OCI-LY7 (cell line): ENCODE measurements around the gene KHK. TPM values are rescaled to one million over a fixed set of nuclear protein-coding genes. Genes with fewer than 3 reads are reported as not detected.

Experiments used
- BruUV-seq: library from RNA; stranded (reverse); fragments of 400-500 nt; replicated peaks from 2 replicates; lab custom pipeline; 2021; lab: Mats Ljungman, UMichigan
- CTCF ChIA-PET: fragments of 300-600 bp; sonication (Branson Sonifier 250); formaldehyde crosslinking; loops from one replicate; lab custom pipeline; 2022; ENCODE audit warnings: antibody characterized with exemption; ENCODE audit not compliant: unreplicated experiment; lab: Charles Lee
- POLR2A ChIA-PET: fragments of 300-600 bp; sonication (Branson Sonifier 250); formaldehyde crosslinking; loops from one replicate; lab custom pipeline; 2022; ENCODE audit warnings: antibody characterized with exemption; lab: Charles Lee
- DNase-seq: peaks from one replicate; pipeline ENCODE4 v3.0.0-alpha.2; 2015; ENCODE audit warnings: low spot score
- H2AFZ ChIP-seq: fragments of 200-600 bp; sonication (generic), shearing (Covaris generic); 2 replicates; pipeline ENCODE4 v1.6.1; 2014; ENCODE audit warnings: mild to moderate bottlenecking, antibody characterized with exemption, low read length, moderate library complexity
- H3K27ac ChIP-seq: fragments of 200-600 bp; sonication (generic); 2 replicates; pipeline ENCODE4 v1.5.1; 2014; ENCODE audit warnings: mixed run types, low read depth, mild to moderate bottlenecking, moderate library complexity, low read length, inconsistent platforms; ENCODE audit not compliant: poor library complexity, severe bottlenecking
- H3K36me3 ChIP-seq: fragments of 200-600 bp; sonication (generic); 2 replicates; pipeline ENCODE4 v1.6.1; 2014; ENCODE audit warnings: mild to moderate bottlenecking, antibody characterized with exemption, low read length, moderate library complexity, mixed read lengths; ENCODE audit not compliant: insufficient read depth
- H3K4me1 ChIP-seq: fragments of 200-600 bp; sonication (generic); 2 replicates; pipeline ENCODE4 v1.5.1; 2014; ENCODE audit warnings: mild to moderate bottlenecking, low read length; ENCODE audit not compliant: insufficient read depth, poor library complexity, severe bottlenecking
- H3K4me2 ChIP-seq: fragments of 200-600 bp; sonication (generic); 2 replicates; pipeline ENCODE4 v1.6.1; 2014; ENCODE audit warnings: mild to moderate bottlenecking, low read length
- H3K4me3 ChIP-seq: fragments of 200-600 bp; sonication (generic); 2 replicates; pipeline ENCODE4 v1.5.1; 2014; ENCODE audit warnings: mild to moderate bottlenecking, low read depth, low read length; ENCODE audit not compliant: poor library complexity, severe bottlenecking
- H3K79me2 ChIP-seq: fragments of 200-600 bp; sonication (generic); 2 replicates; pipeline ENCODE4 v1.6.1; 2016; ENCODE audit warnings: low read depth, mild to moderate bottlenecking, low read length, moderate library complexity, mixed read lengths; ENCODE audit not compliant: insufficient read depth
- H3K9me2 ChIP-seq: fragments of 200-600 bp; sonication (generic); 2 replicates; pipeline ENCODE4 v1.6.1; 2016; ENCODE audit warnings: mild to moderate bottlenecking, low read length, mixed read lengths; ENCODE audit not compliant: insufficient read depth
- H3K9me3 ChIP-seq: fragments of 200-600 bp; sonication (generic); 2 replicates; pipeline ENCODE4 v1.6.1; 2014; ENCODE audit warnings: mild to moderate bottlenecking, mixed run types, low read length, mixed read lengths
- H4K20me1 ChIP-seq: fragments of 200-600 bp; sonication (generic); 2 replicates; pipeline ENCODE4 v1.6.1; 2014; ENCODE audit warnings: mild to moderate bottlenecking, antibody characterized with exemption, low read length, moderate library complexity, mixed read lengths; ENCODE audit not compliant: insufficient read depth
- CTCF ChIP-seq: fragments of 200-600 bp; sonication (generic); conservative IDR thresholded peaks from 2 replicates; pipeline ENCODE4 v1.5.1; 2014; ENCODE audit warnings: mild to moderate bottlenecking, antibody characterized with exemption, low read length, moderate library complexity, mixed read lengths
- EZH2phosphoT487 ChIP-seq: fragments of 200-600 bp; sonication (generic); IDR thresholded peaks from 2 replicates; pipeline ENCODE4 v1.6.1; 2018; ENCODE audit warnings: low read depth, borderline replicate concordance, mild to moderate bottlenecking, mixed run types, antibody characterized with exemption, low read length, moderate library complexity, mixed read lengths
- intact Hi-C: fragments of 100-400 bp; cut with micrococcal nuclease; formaldehyde crosslinking; loops from one replicate; pipeline ENCODE4 v1.10.0; 2022; ENCODE audit not compliant: unreplicated experiment
- total RNA-seq, 2 experiments: library from RNA; depleted of rRNA in 1 of 2; stranded (reverse); fragments of >200 nt in 1 of 2; shearing (Covaris generic) in 1 of 2; gene quantifications; 2 replicates each; pipeline ENCODE4 v1.2.3, GENCODE V29; 2014 to 2022

The KHK gene
- total RNA-seq, 2 experiments from 2014 or later, result 9.7 to 17.9 TPM

- POLR2A ChIA-PET, result interaction anchor here (0.7 to 2.2 kb wide), 8 partner anchors 9 to 788 kb away, joined by 3 to 11 read pairs (median 4); no protein-coding TSS in a partner anchor
- H3K4me1 ChIP-seq, result peaks cover 20% of the 10 kb centered on the region
- H3K27ac ChIP-seq, result peak overlapping the region; percentile 36
- intact Hi-C loops, result loop anchor here (1.0 to 5.0 kb wide), 4 partner anchors 30 to 77 kb away; partner anchors contain the start of genes ATRAID and SLC5A6
- H3K4me3 ChIP-seq, result peak overlapping the region; percentile 96
- no peak for DNase-seq
- peaks cover 20% of the 10 kb centered on the region for H3K79me2 ChIP-seq
- peak overlapping the region; percentile 61 for H3K4me2 ChIP-seq
- CTCF ChIA-PET, result no interaction called here
- H3K36me3 ChIP-seq, result peaks cover 36% of the 10 kb centered on the region
- no peaks in the 10 kb centered on the region for H3K9me2 ChIP-seq
- no TSS peak for BruUV-seq
- peak overlapping the region; percentile 87; the same call in 1 of the 2 replicates for H2AFZ ChIP-seq
- TF ChIP-seq EZH2phosphoT487, result no peak
- TF ChIP-seq CTCF, result no peak
- no peaks in the 10 kb centered on the region for H3K9me3 ChIP-seq
- H4K20me1 ChIP-seq, result peaks cover 5% of the 10 kb centered on the region; the same call in 1 of the 2 replicates
These were observed 48.4 kb downstream of the KHK start for GRCh38 chr2:27134781-27135477.

- Histone ChIP-seq H3K4me1 (peaks cover 20% of the 10 kb centered on the region), H3K9me3 (no peaks in the 10 kb centered on the region), H3K36me3 (peaks cover 30% of the 10 kb centered on the region), H3K4me2 (peak overlapping the region; percentile 61), H3K27ac (no peak overlapping the region), H3K9me2 (no peaks in the 10 kb centered on the region), H3K79me2 (peaks cover 20% of the 10 kb centered on the region), H2AFZ (no peak overlapping the region; the same call in 1 of the 2 replicates), H3K4me3 (no peak overlapping the region), H4K20me1 (peaks cover 5% of the 10 kb centered on the region; the same call in 1 of the 2 replicates)
- ChIA-PET POLR2A (interaction anchor here (1.0 to 1.4 kb wide), 3 partner anchors 9 to 36 kb away, joined by 3 to 4 read pairs (median 4); no protein-coding TSS in a partner anchor), CTCF (no interaction called here)
- no peak for TF ChIP-seq EZH2phosphoT487
- TF ChIP-seq CTCF, result no peak
- no TSS peak for BruUV-seq
- no peak for DNase-seq
- intact Hi-C loops, result loop anchor here (2.0 kb wide), 1 partner anchor 29 kb away; no protein-coding TSS in a partner anchor
These were observed 48.9 kb downstream of the KHK start for GRCh38 chr2:27135478-27135955.
